AG04450 (cell line): ENCODE data around the gene TMEM184A. TPM values are rescaled to one million over a fixed set of nuclear protein-coding genes. Genes with fewer than 3 reads are reported as not detected.

ENCODE experiments used
- CTCF ChIA-PET: fragments of 300-600, 350-600 bp; formaldehyde crosslinking; extraction: SDS; loops from one replicate; lab custom pipeline; 2022; ENCODE audit warnings: antibody characterized with exemption, inconsistent platforms; lab: Charles Lee
- POLR2A ChIA-PET: fragments of 350-600 bp; formaldehyde crosslinking; extraction: SDS; loops from one replicate; lab custom pipeline; 2021; ENCODE audit warnings: antibody characterized with exemption, inconsistent platforms; lab: Yijun Ruan, JAX
- DNase-seq: peaks from one replicate; pipeline ENCODE4 v3.0.0-alpha.2; 2011; ENCODE audit warnings: low read depth, low spot score
- H3K27ac ChIP-seq: one replicate; pipeline ENCODE4 v1.5.1; 2012; ENCODE audit warnings: low read depth, low read length, control low read depth
- H3K27me3 ChIP-seq: one replicate; pipeline ENCODE4 v1.6.0; 2012; ENCODE audit warnings: low read length; ENCODE audit not compliant: control insufficient read depth, insufficient read depth
- H3K4me3 ChIP-seq: 2 replicates; pipeline ENCODE4 v1.5.1; 2011; ENCODE audit warnings: mild to moderate bottlenecking, low read depth, low read length, control low read depth
- H3K9me3 ChIP-seq: 2 replicates; pipeline ENCODE4 v1.5.1; 2012; ENCODE audit warnings: low read length; ENCODE audit not compliant: control insufficient read depth, insufficient read depth
- CTCF ChIP-seq: IDR thresholded peaks from 2 replicates; pipeline ENCODE4 v1.5.1; 2011; ENCODE audit warnings: low read depth, low read length, control low read depth, inconsistent platforms
- polyA plus RNA-seq: library from polyadenylated mRNA; depleted of rRNA; stranded (reverse); fragments of >200 nt; gene quantifications from 2 replicates; pipeline ENCODE4 v1.2.3, GENCODE V29; 2011

The TMEM184A gene
- polyA plus RNA-seq, 1 experiment, result 0.56 TPM

- CTCF ChIA-PET, result interaction anchor here (0.6 kb wide), 1 partner anchor 907 kb away, joined by 5 read pairs; no protein-coding TSS in a partner anchor
- H3K4me3 ChIP-seq, result no peak overlapping the region
These were observed 47.7 kb downstream of the TMEM184A start for GRCh38 chr7:1508277-1508758.

DNA sequence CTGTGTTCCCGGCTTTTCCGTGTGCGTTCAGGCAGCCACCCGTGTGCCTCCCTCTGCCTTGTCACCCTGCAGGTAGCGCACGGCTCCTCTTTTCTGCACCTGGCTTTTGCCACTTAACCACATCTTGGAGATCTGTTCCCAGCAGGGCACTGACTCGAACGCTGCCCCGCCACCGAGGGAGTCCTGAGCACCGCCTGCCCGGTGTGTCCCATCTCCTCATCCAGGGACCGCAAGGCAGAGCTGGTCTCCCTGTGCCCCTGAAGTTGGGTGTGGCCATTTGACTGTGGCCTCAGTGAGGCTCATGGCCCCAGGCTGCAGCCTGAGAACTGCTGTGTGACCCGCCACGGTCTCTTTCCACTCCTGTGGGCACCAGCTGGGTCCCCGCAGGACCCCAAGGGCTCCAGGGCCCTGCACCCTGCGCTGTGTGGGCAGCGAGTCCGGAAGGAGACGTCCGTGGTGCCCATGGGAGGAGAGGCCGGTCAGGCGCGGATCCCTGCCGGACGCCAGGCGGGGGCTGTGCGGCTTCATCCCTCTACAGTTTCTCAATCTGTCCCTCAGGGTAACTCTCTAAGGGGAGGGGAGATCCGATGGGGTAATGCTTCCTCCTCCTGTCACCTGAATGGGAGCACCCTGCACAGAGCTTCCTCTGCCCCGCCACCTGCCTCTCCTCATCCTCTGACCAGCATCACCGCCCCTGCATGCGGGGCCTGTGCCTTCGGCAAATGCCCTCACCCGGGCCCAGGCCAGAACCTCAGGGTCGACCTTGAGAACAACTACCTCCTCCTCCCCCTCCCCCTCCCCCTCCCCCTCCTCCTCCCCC, 50.1 kb downstream of the TMEM184A start:
- H3K9me3 ChIP-seq, result no peaks in the 10 kb centered on the region
- no peak overlapping the region for H3K4me3 ChIP-seq
- no peaks in the 10 kb centered on the region for H3K27me3 ChIP-seq
- no peak for TF ChIP-seq CTCF
- no peak overlapping the region for H3K27ac ChIP-seq
- CTCF ChIA-PET, result interaction anchor here (2.1 kb wide), 1 partner anchor 32 kb away, joined by 7 read pairs; no protein-coding TSS in a partner anchor
- POLR2A ChIA-PET, result no interaction called here
- no peak for DNase-seq

More at GRCh38 chr7:1508277-1508758, 47.7 kb downstream of the TMEM184A start:
- H3K9me3 ChIP-seq, result no peaks in the 10 kb centered on the region; the same call in 1 of the 2 replicates
- DNase-seq, result no peak
- TF ChIP-seq CTCF, result no peak
- POLR2A ChIA-PET, result no interaction called here
- no peaks in the 10 kb centered on the region for H3K27me3 ChIP-seq
- H3K27ac ChIP-seq, result no peak overlapping the region

DNA sequence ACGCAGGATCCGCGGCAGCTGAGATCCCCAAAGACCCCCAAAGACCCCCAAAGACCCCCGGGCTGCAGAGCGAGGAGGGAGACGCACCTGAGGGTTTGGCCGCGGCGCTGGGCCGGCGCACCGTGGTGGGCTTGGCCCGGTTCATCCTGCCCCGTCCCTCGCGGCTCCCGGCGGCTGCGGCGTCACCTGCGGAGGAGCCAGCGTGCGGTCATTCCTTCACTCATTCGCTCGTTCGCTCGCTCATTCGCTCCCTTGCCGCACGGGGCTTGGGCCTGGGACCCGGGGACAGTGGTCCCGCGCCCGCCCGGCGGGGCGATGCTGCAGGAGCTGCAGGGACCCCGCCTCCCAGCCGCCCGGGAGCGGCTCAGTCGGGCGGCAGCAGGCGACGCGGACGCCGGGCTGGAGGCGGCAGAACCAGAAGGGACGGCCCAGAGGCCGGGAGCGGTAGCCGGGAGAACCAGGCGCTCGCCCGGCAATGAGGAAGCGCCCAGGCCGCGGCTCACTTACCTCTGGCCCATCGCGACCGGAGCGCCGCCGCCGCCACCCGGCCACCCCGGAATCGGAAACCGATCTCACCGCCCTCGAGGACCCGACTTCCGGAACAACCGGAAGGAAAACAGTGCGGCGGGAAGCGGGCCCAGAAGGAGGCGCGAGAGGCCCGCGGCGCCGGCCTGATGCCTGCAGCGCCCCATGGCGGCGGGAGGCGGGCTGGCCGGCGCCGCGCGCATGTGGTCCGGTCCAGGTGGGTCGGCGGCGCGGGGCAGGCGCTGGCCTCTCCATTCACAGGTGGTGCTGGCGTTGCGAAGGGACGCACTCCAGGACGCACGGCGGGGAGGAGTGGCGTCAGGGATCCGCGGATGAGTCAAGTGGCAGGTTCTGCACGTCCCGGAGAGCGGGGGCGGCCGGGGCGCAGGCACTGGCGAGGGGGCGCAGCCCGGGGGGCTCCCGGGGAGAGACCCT, 51.9 kb downstream of the TMEM184A start, which contains the start of gene INTS1:
Gene INTS1, minus strand, starts transcription at position 574 of the 960 bp plus-strand sequence. Its CDS starts 429 bp downstream, at position 145.
- POLR2A ChIA-PET, result interaction anchor here (0.6 kb wide), 1 partner anchor 33 kb away, joined by 3 read pairs; no protein-coding TSS in a partner anchor
- H3K9me3 ChIP-seq, result no peaks in the 10 kb centered on the region
- DNase-seq, result peak; percentile 63
- peak within 1 kb of the TSS; percentile 84 for H3K4me3 ChIP-seq
- no peaks in the 10 kb centered on the region for H3K27me3 ChIP-seq
- no peak within 1 kb of the TSS for H3K27ac ChIP-seq
- TF ChIP-seq CTCF, result peak; percentile 61
- CTCF ChIA-PET, result interaction anchor here (0.6 to 2.1 kb wide), 3 partner anchors 9 to 335 kb away, joined by 3 to 7 read pairs (median 5); no protein-coding TSS in a partner anchor

- Histone ChIP-seq H3K27me3 (no peaks in the 10 kb centered on the region), H3K9me3 (no peaks in the 10 kb centered on the region), H3K27ac (no peak overlapping the region), H3K4me3 (peak overlapping the region; percentile 84)
- TF ChIP-seq CTCF, result no peak
- CTCF ChIA-PET, result no interaction called here
- POLR2A ChIA-PET, result interaction anchor here (0.6 kb wide), 1 partner anchor 34 kb away, joined by 3 read pairs; no protein-coding TSS in a partner anchor
- no peak for DNase-seq
These were observed 52.6 kb downstream of the TMEM184A start for GRCh38 chr7:1503390-1503789.
